HL-60 (cell line): ENCODE measurements around the gene RPUSD1.

ENCODE experiments used
- TF ChIP-seq, protein P1 (sequence below): IDR thresholded peaks from 2 replicates; pipeline ENCODE4 v1.6.1; 2012; ENCODE audit warnings: low read depth; ENCODE audit not compliant: insufficient replicate concordance
- TF ChIP-seq, protein P2 (sequence below): IDR thresholded peaks from one replicate; pipeline ENCODE4 v1.5.1; 2011; ENCODE audit warnings: low read length, control low read depth, inconsistent platforms; ENCODE audit not compliant: insufficient read depth

DNA sequence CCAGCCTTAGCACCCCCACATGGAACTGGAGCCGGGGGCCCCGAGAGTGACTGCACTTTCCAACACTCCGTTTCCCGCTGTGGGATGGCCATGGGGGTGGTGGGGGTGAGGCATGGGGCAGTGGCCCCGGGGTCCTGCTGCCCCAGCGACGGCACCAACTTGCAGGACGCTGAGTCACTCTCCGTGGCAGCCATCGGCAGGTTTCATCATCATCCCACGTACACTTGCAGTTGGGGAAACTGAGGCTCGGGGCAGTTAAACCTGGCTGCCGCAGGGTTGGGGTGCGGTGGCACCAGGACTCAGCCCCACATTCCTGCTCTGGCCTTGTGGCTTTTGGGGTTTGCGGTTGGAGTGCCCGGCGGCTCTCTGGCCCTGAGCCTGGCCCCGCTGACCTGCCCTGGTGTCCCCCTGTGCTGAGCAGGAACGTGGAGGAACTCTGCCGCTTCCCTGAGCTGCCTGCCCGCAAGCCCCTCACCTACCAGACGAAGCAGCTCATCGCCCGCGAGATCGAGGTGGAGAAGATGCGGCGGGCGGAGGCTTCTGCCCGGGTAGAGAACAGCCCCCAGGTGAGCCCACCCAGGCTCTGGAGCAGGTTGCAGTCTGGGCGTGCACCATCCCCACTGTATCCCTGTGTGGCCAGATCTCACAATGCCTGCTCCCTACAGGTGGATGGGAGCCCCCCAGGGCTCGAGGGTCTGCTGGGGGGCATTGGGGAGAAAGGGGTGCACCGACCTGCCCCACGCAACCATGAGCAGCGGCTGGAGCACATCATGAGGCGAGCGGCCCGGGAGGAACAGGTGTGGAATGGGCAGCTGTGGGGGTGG, 8.3 kb upstream of the RPUSD1 start:
- TF ChIP-seq, protein P1, sequence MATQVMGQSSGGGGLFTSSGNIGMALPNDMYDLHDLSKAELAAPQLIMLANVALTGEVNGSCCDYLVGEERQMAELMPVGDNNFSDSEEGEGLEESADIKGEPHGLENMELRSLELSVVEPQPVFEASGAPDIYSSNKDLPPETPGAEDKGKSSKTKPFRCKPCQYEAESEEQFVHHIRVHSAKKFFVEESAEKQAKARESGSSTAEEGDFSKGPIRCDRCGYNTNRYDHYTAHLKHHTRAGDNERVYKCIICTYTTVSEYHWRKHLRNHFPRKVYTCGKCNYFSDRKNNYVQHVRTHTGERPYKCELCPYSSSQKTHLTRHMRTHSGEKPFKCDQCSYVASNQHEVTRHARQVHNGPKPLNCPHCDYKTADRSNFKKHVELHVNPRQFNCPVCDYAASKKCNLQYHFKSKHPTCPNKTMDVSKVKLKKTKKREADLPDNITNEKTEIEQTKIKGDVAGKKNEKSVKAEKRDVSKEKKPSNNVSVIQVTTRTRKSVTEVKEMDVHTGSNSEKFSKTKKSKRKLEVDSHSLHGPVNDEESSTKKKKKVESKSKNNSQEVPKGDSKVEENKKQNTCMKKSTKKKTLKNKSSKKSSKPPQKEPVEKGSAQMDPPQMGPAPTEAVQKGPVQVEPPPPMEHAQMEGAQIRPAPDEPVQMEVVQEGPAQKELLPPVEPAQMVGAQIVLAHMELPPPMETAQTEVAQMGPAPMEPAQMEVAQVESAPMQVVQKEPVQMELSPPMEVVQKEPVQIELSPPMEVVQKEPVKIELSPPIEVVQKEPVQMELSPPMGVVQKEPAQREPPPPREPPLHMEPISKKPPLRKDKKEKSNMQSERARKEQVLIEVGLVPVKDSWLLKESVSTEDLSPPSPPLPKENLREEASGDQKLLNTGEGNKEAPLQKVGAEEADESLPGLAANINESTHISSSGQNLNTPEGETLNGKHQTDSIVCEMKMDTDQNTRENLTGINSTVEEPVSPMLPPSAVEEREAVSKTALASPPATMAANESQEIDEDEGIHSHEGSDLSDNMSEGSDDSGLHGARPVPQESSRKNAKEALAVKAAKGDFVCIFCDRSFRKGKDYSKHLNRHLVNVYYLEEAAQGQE, result no peak
- TF ChIP-seq, protein P2, sequence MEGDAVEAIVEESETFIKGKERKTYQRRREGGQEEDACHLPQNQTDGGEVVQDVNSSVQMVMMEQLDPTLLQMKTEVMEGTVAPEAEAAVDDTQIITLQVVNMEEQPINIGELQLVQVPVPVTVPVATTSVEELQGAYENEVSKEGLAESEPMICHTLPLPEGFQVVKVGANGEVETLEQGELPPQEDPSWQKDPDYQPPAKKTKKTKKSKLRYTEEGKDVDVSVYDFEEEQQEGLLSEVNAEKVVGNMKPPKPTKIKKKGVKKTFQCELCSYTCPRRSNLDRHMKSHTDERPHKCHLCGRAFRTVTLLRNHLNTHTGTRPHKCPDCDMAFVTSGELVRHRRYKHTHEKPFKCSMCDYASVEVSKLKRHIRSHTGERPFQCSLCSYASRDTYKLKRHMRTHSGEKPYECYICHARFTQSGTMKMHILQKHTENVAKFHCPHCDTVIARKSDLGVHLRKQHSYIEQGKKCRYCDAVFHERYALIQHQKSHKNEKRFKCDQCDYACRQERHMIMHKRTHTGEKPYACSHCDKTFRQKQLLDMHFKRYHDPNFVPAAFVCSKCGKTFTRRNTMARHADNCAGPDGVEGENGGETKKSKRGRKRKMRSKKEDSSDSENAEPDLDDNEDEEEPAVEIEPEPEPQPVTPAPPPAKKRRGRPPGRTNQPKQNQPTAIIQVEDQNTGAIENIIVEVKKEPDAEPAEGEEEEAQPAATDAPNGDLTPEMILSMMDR, result no peak
